Rectal smooth muscle tissue (tissue), 1 donor: ENCODE results near the gene NPIPA7.
"Not testable (repeated sequence)": the region's sequence is repeated elsewhere in the genome, so short reads cannot be mapped to it uniquely, and the experiment has no call there.

ENCODE experiments used
- H3K27ac ChIP-seq: one replicate; pipeline ENCODE4 v1.7.0; 2013; ENCODE audit warnings: low read depth, low read length, inconsistent platforms
- H3K27me3 ChIP-seq: one replicate; pipeline ENCODE4 v1.7.0; 2013; ENCODE audit warnings: low read length; ENCODE audit not compliant: control insufficient read depth, insufficient read depth
- H3K36me3 ChIP-seq: one replicate; pipeline ENCODE4 v1.7.0; 2013; ENCODE audit warnings: low read length; ENCODE audit not compliant: control insufficient read depth, insufficient read depth
- H3K4me1 ChIP-seq: one replicate; pipeline ENCODE4 v1.7.0; 2013; ENCODE audit warnings: low read length; ENCODE audit not compliant: control insufficient read depth, insufficient read depth
- H3K4me3 ChIP-seq: one replicate; pipeline ENCODE4 v1.7.0; 2013; ENCODE audit warnings: low read length
- H3K9ac ChIP-seq: one replicate; pipeline ENCODE4 v1.7.0; 2013; ENCODE audit warnings: low read length

NPIPA7 gene

GRCh38 chr16:16371136-16371735 lies 7.7 kb upstream of the NPIPA7 start:
- H3K27me3 ChIP-seq, H3K4me3 ChIP-seq, H3K27ac ChIP-seq, H3K9ac ChIP-seq, H3K4me1 ChIP-seq, H3K36me3 ChIP-seq: not testable (repeated sequence)

GRCh38 chr16:16374192-16374591 lies 4.7 kb upstream of the NPIPA7 start:
- H3K4me3 ChIP-seq, H3K36me3 ChIP-seq, H3K9ac ChIP-seq, H3K4me1 ChIP-seq, H3K27me3 ChIP-seq, H3K27ac ChIP-seq: not testable (repeated sequence)

- not testable (repeated sequence) for H3K9ac ChIP-seq, H3K4me1 ChIP-seq
Measured at GRCh38 chr16:16399685-16400084, 20.7 kb downstream of the NPIPA7 start.

GRCh38 chr16:16402333-16402732 lies 23.4 kb downstream of the NPIPA7 start:
- H3K4me3 ChIP-seq, H3K36me3 ChIP-seq: not testable (repeated sequence)

More at GRCh38 chr16:16399685-16400084, 20.7 kb downstream of the NPIPA7 start:
- H3K4me3 ChIP-seq, H3K27ac ChIP-seq, H3K27me3 ChIP-seq, H3K36me3 ChIP-seq: not testable (repeated sequence)

GRCh38 chr16:16404283-16404682 lies 25.3 kb downstream of the NPIPA7 start:
- not testable (repeated sequence) for H3K4me1 ChIP-seq, H3K4me3 ChIP-seq, H3K27ac ChIP-seq, H3K9ac ChIP-seq, H3K36me3 ChIP-seq, H3K27me3 ChIP-seq

More at GRCh38 chr16:16402333-16402732, 23.4 kb downstream of the NPIPA7 start:
- H3K27ac ChIP-seq, H3K27me3 ChIP-seq, H3K4me1 ChIP-seq, H3K9ac ChIP-seq: not testable (repeated sequence)

GRCh38 chr16:16405421-16405820 lies 26.5 kb downstream of the NPIPA7 start:
- not testable (repeated sequence) for H3K27me3 ChIP-seq, H3K36me3 ChIP-seq, H3K4me3 ChIP-seq, H3K27ac ChIP-seq, H3K9ac ChIP-seq, H3K4me1 ChIP-seq

GRCh38 chr16:16408430-16408829 lies 29.5 kb downstream of the NPIPA7 start:
- not testable (repeated sequence) for H3K4me1 ChIP-seq, H3K4me3 ChIP-seq, H3K27me3 ChIP-seq, H3K9ac ChIP-seq, H3K27ac ChIP-seq, H3K36me3 ChIP-seq

GRCh38 chr16:16413773-16414172 lies 34.8 kb downstream of the NPIPA7 start:
- H3K36me3 ChIP-seq, H3K27ac ChIP-seq, H3K4me1 ChIP-seq, H3K9ac ChIP-seq, H3K4me3 ChIP-seq, H3K27me3 ChIP-seq: not testable (repeated sequence)

- H3K27me3 ChIP-seq, H3K36me3 ChIP-seq, H3K4me1 ChIP-seq, H3K27ac ChIP-seq, H3K9ac ChIP-seq, H3K4me3 ChIP-seq: not testable (repeated sequence)
Measured at GRCh38 chr16:16417071-16417470, 38.1 kb downstream of the NPIPA7 start.

- H3K4me3 ChIP-seq, H3K27me3 ChIP-seq, H3K4me1 ChIP-seq, H3K27ac ChIP-seq, H3K36me3 ChIP-seq, H3K9ac ChIP-seq: not testable (repeated sequence)
Measured at GRCh38 chr16:16417914-16418544, 39.1 kb downstream of the NPIPA7 start.

GRCh38 chr16:16420515-16420914 lies 41.6 kb downstream of the NPIPA7 start:
- not testable (repeated sequence) for H3K9ac ChIP-seq, H3K36me3 ChIP-seq

GRCh38 chr16:16425146-16425545 lies 46.2 kb downstream of the NPIPA7 start:
- not testable (repeated sequence) for H3K4me3 ChIP-seq, H3K9ac ChIP-seq, H3K4me1 ChIP-seq, H3K27me3 ChIP-seq, H3K27ac ChIP-seq, H3K36me3 ChIP-seq

More at GRCh38 chr16:16420515-16420914, 41.6 kb downstream of the NPIPA7 start:
- not testable (repeated sequence) for H3K27ac ChIP-seq, H3K27me3 ChIP-seq, H3K4me1 ChIP-seq, H3K4me3 ChIP-seq

- H3K9ac ChIP-seq, H3K4me3 ChIP-seq, H3K36me3 ChIP-seq, H3K27me3 ChIP-seq, H3K27ac ChIP-seq, H3K4me1 ChIP-seq: not testable (repeated sequence)
Measured at GRCh38 chr16:16431135-16431534, 52.2 kb downstream of the NPIPA7 start.
